GM12872 (cell line): ENCODE results near the gene VSIR.

Experiments used
- TF ChIP-seq, protein P1 (sequence below): IDR thresholded peaks from 3 replicates; pipeline ENCODE4 v1.5.1; 2011; ENCODE audit warnings: low read depth, mild to moderate bottlenecking, low read length, moderate library complexity; ENCODE audit not compliant: insufficient read depth

VSIR gene

DNA sequence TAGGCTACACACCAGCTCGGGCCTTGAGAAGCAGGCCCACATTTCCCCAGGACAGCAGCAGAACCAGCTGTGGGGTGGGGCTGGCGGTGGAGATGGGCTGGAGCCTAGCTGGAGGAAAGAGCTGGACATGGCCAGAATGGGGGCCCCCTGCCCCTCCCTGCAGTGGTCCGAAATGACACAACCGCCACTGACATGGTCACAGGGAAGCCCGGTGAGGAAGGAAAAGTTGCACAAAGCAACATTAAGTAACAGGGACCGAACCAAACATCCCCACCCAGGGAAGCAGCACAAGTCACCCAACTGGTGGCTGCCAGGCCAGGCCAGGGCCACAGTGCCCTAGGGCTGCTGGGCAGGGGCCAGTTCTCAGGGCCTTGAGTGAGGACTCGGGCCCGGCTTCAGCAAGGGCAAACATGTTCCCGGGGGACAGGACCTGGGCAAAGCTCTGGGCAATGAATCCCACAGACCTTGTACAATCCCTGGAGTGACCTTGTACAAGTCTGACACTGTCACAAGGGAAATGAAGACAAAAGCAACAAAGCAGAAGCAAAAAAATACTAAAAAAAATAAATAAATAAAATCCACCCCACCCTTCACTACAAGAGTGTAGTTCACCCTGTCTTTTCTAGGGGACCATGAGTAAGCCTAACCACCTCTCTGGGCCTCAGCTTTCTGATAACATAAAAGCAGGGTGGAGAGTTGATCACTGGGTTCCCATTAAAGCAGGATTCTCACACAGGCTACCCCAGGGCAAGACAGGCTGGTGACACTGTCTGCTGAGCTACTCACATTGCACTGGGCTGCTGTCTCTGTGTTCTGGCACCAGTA is 44.7 kb upstream of the VSIR start:
- TF ChIP-seq, protein P1, sequence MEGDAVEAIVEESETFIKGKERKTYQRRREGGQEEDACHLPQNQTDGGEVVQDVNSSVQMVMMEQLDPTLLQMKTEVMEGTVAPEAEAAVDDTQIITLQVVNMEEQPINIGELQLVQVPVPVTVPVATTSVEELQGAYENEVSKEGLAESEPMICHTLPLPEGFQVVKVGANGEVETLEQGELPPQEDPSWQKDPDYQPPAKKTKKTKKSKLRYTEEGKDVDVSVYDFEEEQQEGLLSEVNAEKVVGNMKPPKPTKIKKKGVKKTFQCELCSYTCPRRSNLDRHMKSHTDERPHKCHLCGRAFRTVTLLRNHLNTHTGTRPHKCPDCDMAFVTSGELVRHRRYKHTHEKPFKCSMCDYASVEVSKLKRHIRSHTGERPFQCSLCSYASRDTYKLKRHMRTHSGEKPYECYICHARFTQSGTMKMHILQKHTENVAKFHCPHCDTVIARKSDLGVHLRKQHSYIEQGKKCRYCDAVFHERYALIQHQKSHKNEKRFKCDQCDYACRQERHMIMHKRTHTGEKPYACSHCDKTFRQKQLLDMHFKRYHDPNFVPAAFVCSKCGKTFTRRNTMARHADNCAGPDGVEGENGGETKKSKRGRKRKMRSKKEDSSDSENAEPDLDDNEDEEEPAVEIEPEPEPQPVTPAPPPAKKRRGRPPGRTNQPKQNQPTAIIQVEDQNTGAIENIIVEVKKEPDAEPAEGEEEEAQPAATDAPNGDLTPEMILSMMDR, result no peak

DNA sequence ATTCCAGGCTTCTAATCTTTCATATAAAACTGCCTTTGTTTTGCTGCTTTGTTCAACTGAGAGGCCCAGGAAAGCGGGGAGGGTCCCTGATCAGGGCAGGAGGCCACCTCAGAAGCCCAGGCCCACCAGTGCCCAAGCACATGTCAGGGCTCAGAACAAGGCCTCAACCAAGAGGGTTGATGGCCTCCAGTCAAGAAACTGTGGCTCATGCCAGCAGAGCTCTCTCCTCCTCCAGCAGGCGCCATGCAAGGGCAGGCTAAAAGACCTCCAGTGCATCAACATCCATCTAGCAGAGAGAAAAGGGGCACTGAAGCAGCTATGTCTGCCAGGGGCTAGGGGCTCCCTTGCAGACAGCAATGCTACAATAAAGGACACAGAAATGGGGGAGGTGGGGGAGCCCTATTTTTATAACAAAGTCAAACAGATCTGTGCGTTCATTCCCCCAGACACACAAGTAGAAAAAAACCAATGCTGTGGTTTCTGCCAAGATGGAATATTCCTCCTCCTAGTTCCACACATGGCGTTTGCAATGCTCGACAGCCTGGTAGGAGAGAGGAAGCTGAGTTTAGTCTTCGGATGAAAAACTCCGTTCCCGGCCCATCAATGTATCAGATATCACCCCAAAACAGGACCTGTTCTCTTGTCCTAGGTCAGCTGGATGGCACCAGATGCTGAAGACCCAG is 43.8 kb upstream of the VSIR start:
- TF ChIP-seq, protein P1, result no peak

DNA sequence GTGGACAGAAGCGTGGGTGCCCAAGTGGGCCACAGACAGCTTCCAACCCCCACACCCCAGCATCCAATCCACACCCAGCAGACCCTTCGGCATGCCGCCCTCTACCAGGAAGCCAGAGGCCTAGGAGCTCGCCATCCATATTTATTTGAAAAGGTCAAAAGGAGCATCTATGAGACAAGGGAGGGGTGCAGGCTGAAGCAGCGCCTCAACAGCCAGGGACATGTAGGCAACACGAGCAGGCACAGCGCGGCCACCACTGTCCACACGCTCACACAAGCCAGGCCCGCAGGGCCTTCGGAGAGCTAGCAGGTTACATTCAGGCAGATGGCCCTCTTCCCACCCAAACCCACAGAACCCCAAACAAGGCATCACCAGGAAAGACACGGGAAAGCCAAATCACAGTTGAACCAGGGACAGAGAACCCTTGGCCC is 43.1 kb upstream of the VSIR start:
- TF ChIP-seq, protein P1, result no peak

DNA sequence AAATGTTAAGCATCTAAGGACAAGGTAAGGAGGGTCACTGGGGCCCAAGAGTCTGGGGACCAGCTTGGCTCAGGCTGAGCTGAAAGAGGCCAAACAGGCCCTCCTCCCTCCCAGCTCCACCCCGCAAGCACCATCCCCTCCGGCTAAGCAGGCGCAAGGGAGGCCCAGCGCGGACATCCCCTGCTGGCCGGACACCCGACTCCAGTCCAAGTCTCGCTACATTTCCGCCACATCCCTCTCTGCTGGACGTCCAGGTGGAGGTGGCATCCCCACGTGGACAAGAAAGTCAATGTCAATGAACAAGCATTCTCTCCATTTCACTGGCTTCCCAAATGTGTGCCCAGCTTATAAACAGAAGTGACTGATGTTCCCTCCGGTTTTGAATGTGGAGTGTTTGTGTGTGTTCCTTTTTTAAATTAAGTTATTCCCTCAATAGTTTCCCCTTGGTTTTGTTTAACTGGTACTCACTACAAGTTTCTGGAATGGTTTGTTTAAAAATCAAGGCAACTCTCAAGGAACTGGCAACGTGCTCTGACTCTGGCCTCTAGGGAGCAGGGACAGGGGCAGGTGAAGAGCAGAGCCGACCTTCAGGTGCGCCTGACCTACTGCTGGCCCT is 42.3 kb upstream of the VSIR start:
- TF ChIP-seq, protein P1, result no peak

DNA sequence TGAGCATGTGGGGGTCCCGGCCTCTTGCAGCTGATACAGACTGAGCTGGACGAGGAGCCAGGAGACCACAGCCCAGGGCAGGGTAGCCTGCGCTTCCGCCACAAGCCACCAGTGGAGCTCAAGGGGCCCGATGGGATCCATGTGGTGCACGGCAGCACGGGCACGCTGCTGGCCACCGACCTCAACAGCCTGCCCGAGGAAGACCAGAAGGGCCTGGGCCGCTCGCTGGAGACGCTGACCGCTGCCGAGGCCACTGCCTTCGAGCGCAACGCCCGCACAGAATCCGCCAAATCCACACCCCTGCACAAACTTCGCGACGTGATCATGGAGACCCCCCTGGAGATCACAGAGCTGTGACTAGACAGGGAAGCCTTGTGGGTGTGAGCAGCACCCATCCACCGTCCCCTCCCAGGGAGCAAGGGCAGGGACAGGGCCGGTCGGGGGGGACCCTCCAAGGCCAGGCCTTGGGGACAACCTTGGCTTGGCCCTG is 41.6 kb upstream of the VSIR start:
- TF ChIP-seq, protein P1, result 0 out of 3 replicates have a peak, but pooled peaks have one; percentile 10

DNA sequence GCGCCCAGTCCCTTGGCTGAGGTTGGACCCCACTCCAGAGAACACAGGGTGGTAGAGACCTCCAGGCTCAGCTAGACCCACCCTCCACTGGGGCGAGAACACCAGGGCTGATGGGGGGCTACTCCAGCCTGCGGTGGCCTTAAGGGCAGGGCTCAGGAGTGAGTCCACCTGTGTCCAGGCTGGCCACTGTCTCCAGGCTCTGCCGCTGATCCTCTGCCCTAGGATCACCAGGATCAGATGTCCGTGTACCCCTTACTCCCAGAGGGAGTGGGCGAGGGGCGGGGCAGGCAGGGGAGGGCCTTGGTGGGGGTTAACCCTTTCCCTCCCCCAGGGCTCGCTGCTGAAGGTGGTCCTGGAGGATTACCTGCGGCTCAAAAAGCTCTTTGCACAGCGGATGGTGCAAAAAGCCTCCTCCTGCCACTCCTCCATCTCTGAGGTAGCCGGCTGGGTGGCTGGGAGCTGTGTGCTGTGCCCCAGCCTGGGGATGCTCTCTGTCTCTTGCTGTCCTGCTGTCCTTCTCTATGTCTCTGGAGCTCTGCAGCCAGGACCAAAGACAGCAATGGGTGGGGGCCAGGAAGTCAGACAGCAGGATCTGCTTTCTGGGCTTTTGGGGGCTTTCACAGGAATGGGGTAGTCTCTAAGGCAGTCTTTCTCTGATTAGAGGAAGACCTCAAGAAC is 39.7 kb upstream of the VSIR start:
- TF ChIP-seq, protein P1, result no peak
